ENCODE data around the gene CDKN1C.

GRCh38 chr11:2858995-2859698 is 26.4 kb downstream of the CDKN1C start:
- TF ChIP-seq YY1 (IDR thresholded peaks at IDR 0.05; ENCODE audit: low read depth) (no peak), CTCF (IDR thresholded peaks at IDR 0.05) (no peak), REST (IDR thresholded peaks at IDR 0.05; ENCODE audit: low read depth, low read length) (no peak), MAX (IDR thresholded peaks at IDR 0.05; ENCODE audit: low read depth) (no peak), EP300 (IDR thresholded peaks at IDR 0.05; ENCODE audit: borderline replicate concordance in 1 of 2, low read depth in 1 of 2, low read length in 1 of 2) (no peak), TEAD4 (IDR thresholded peaks at IDR 0.05; ENCODE audit: borderline replicate concordance, insufficient read depth) (no peak), POLR2AphosphoS5 (IDR thresholded peaks at IDR 0.05; ENCODE audit: low read depth, low read length) (no peak), EZH2phosphoT487 (IDR thresholded peaks at IDR 0.05; ENCODE audit: borderline replicate concordance, low read depth) (no peak), MEF2A (IDR thresholded peaks at IDR 0.05; ENCODE audit: borderline replicate concordance, low read depth) (no peak), JUND (IDR thresholded peaks at IDR 0.05) (no peak), SIN3A (IDR thresholded peaks at IDR 0.05; ENCODE audit: borderline replicate concordance, low read depth, low read length) (no peak)

Measured in SK-N-SH (cell line).